Prostate gland (tissue), 2 donors: ENCODE results near the gene AFAP1L1. TPM values are rescaled to one million over a fixed set of nuclear protein-coding genes. Genes with fewer than 3 reads are reported as not detected.

ENCODE experiments used
- DNase-seq: peaks from one replicate; pipeline ENCODE4 v3.0.0-alpha.2; 2019; ENCODE audit warnings: low spot score
- H3K27ac ChIP-seq, 2 donors: fragments of 200-600 bp; sonication (generic); 2 replicates each; pipeline ENCODE4 v1.5.1; 2017 to 2019
- H3K27me3 ChIP-seq: fragments of 200-600 bp; sonication (generic); replicated peaks from 2 replicates; pipeline ENCODE4 v1.5.1; 2019; ENCODE audit not compliant: insufficient read depth
- H3K36me3 ChIP-seq, 2 donors: fragments of 200-600 bp; sonication (generic); 1 replicate in 1 of 2; 2 replicates in 1 of 2; pipeline versions ENCODE4 v1.5.1 to v1.8.1; 2017 to 2019
- H3K4me1 ChIP-seq: fragments of 200-600 bp; sonication (generic); replicated peaks from 2 replicates; pipeline ENCODE4 v1.5.1; 2019
- H3K4me3 ChIP-seq, 2 donors: fragments of 200-600 bp; sonication (generic); 2 replicates each; pipeline ENCODE4 v1.5.1; 2017 to 2019
- H3K9me3 ChIP-seq: fragments of 200-600 bp; sonication (generic); 2 replicates; pipeline ENCODE4 v1.5.1; 2017
- POLR2A ChIP-seq: fragments of 450-650 bp; IDR thresholded peaks from one replicate; pipeline ENCODE4 v1.6.1; 2016; ENCODE audit warnings: antibody characterized with exemption, mild to moderate bottlenecking
- POLR2AphosphoS5 ChIP-seq: sonication (generic); formaldehyde crosslinking; IDR thresholded peaks from one replicate; pipeline ENCODE4 v1.6.1; 2017; ENCODE audit warnings: antibody characterized with exemption
- WGBS: methylation state at CpG from one replicate; pipeline ENCODE4 v1.1.5; 2018; 5-methylcytosine and 5-hydroxymethylcytosine counted together
- intact Hi-C: fragments of 100-400 bp; cut with DNase I; formaldehyde crosslinking; loops from one replicate; pipeline ENCODE4 v1.14.2; 2022
- total RNA-seq, 2 donors: library from RNA; depleted of rRNA; stranded (reverse); fragments of >200 nt; gene quantifications; one replicate each; pipeline ENCODE4 v1.1.0, GENCODE V29; 2016
- TF ChIP-seq, protein P1 (sequence below), 4 experiments: fragments of 200-600 bp in 2 of 4; fragments of 450-650 bp in 2 of 4; sonication (generic) in 2 of 4; IDR thresholded peaks; 1 replicate in 3 of 4; 2 replicates in 1 of 4; pipeline ENCODE4 v1.5.1; 2016 to 2019; ENCODE audit warnings: antibody characterized with exemption in 4 of 4, mild to moderate bottlenecking in 2 of 4, moderate library complexity in 2 of 4

The AFAP1L1 gene
- total RNA-seq, 2 donors from 2014 or later = 8.4 to 10.3 TPM

DNA sequence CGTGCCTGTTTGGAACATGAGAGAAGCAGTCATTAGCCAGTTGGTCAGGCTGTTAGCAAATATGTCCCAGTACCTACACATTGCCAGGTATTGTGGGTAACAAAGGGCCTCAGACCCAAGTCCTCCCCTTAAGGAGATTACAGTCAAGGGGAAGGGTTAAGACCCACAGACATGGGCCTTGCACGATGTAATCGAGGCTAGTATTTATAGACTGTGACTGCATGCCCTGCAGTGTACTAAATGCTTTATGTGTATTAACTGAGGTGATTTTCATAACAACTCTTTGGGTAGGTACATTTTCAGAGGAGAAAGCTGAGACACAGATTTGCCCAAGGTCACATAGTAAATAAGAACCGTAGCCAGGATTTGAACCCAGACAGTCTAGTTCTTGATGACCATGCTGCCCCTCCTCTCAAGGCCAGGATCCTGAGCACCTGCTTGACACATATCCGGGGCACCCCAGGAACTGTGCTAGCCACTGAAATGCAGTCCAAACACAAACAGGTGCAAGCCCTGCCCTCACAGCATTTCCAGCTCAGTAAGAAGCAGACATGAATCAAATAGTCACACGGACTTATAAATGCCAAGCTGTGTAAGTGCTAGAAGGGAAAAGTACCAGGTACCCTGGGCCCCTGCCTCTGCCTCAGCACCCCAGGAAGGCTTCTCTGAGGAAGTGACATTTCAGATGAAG lies 41.6 kb downstream of the AFAP1L1 start:
- H3K4me3 ChIP-seq = no peak overlapping the region
- no peak overlapping the region for H3K27ac ChIP-seq
- intact Hi-C loops = no loop called here
- no peaks in the 10 kb centered on the region for H3K27me3 ChIP-seq
- WGBS = 80% methylated on average over 6 of the region's 6 CpGs
- H3K4me1 ChIP-seq = no peaks in the 10 kb centered on the region
- no peak for TF ChIP-seq POLR2A
- no peak for TF ChIP-seq POLR2AphosphoS5
- TF ChIP-seq, protein P1, sequence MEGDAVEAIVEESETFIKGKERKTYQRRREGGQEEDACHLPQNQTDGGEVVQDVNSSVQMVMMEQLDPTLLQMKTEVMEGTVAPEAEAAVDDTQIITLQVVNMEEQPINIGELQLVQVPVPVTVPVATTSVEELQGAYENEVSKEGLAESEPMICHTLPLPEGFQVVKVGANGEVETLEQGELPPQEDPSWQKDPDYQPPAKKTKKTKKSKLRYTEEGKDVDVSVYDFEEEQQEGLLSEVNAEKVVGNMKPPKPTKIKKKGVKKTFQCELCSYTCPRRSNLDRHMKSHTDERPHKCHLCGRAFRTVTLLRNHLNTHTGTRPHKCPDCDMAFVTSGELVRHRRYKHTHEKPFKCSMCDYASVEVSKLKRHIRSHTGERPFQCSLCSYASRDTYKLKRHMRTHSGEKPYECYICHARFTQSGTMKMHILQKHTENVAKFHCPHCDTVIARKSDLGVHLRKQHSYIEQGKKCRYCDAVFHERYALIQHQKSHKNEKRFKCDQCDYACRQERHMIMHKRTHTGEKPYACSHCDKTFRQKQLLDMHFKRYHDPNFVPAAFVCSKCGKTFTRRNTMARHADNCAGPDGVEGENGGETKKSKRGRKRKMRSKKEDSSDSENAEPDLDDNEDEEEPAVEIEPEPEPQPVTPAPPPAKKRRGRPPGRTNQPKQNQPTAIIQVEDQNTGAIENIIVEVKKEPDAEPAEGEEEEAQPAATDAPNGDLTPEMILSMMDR (IDR thresholded peaks at IDR 0.05) = no peak
- H3K9me3 ChIP-seq = no peaks in the 10 kb centered on the region
- DNase-seq = no peak
- H3K36me3 ChIP-seq = no peaks in the 10 kb centered on the region

- Histone ChIP-seq H3K27me3 (no peaks in the 10 kb centered on the region), H3K4me3 (no peak overlapping the region), H3K27ac (no peak overlapping the region), H3K36me3 (no peaks in the 10 kb centered on the region), H3K9me3 (no peaks in the 10 kb centered on the region), H3K4me1 (no peaks in the 10 kb centered on the region)
- TF ChIP-seq POLR2AphosphoS5 = no peak
- TF ChIP-seq, protein P1 (IDR thresholded peaks at IDR 0.05) = no peak
- TF ChIP-seq POLR2A = no peak
- DNase-seq = no peak
- 91% methylated on average over 4 of the region's 4 CpGs for WGBS
- intact Hi-C loops = no loop called here
Measured at GRCh38 chr5:149314571-149315111, 43.0 kb downstream of the AFAP1L1 start.

DNA sequence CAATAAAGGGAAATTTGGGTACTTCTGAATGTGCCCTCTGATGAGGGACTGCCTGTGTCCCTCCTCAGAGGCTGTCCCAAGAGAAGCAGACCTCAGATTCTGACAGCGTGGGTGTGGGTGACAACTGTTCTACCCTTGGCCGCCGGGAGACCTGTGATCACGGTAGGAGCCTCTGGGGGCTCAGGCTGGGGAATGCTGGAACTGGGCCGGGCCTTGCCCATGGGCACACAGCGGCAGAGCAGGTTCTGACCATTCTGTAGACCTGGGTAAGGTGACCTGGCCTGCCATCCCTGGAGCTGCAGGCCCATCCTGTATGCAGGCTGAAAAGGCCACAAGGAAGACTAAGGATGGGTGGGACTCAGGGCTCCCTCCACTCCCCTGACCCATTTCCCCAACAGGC lies 44.1 kb downstream of the AFAP1L1 start:
- Histone ChIP-seq H3K36me3 (no peaks in the 10 kb centered on the region), H3K27me3 (no peaks in the 10 kb centered on the region), H3K4me3 (no peak overlapping the region), H3K4me1 (no peaks in the 10 kb centered on the region), H3K27ac (no peak overlapping the region), H3K9me3 (no peaks in the 10 kb centered on the region)
- no peak for DNase-seq
- intact Hi-C loops = no loop called here
- no peak for TF ChIP-seq POLR2A
- no peak for TF ChIP-seq POLR2AphosphoS5
- TF ChIP-seq, protein P1 (IDR thresholded peaks at IDR 0.05) = no peak
- 90% methylated on average over 6 of the region's 6 CpGs for whole genome bisulfite sequencing

DNA sequence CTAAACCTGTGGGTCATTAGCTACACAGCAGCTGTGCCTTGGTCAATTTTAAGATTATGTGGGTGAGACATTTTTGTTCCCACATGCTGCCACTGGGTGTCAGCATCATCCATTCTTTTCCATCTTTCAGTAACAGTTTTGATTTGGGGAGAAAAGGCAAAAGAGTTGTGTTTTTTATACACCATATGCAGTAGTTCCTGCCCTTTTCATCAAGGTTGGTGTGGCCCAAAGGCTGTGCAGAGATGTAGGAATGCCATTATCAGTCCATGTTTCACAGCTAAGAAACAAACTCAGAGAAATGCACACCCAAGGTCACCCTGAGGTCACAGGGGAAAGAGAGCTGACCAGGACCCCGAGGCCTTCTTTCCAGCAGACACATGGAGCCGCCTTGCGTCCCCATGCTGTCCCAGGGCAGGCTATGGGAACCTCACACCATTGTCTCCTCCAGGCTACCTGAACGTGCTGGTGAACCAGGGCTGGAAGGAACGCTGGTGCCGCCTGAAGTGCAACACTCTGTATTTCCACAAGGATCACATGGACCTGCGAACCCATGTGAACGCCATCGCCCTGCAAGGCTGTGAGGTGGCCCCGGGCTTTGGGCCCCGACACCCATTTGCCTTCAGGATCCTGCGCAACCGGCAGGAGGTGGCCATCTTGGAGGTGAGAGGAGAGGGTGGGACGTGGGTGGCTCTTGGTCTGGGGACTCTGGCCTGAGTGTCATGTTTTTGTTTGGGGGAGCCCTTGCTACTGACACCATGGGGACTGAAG lies 45.8 kb downstream of the AFAP1L1 start:
- no peak overlapping the region for H3K4me3 ChIP-seq
- H3K36me3 ChIP-seq = no peaks in the 10 kb centered on the region
- H3K27me3 ChIP-seq = no peaks in the 10 kb centered on the region
- no peak overlapping the region for H3K27ac ChIP-seq
- no peaks in the 10 kb centered on the region for H3K4me1 ChIP-seq
- 86% methylated on average over 14 of the region's 14 CpGs for WGBS
- no peak for DNase-seq
- intact Hi-C loops = no loop called here
- TF ChIP-seq POLR2AphosphoS5 (no peak), POLR2A (no peak)
- TF ChIP-seq, protein P1 (IDR thresholded peaks at IDR 0.05) = peak in 3 of 4 experiments; percentile 56 to 79 (median 68)
- no peaks in the 10 kb centered on the region for H3K9me3 ChIP-seq
